Prostate gland (tissue), 2 donors: ENCODE results near the gene DOCK4. TPM values are rescaled to one million over a fixed set of nuclear protein-coding genes. Genes with fewer than 3 reads are reported as not detected.
"Not testable (repeated sequence)": the region's sequence is repeated elsewhere in the genome, so short reads cannot be mapped to it uniquely, and the experiment has no call there.

Experiments
- DNase-seq: peaks from one replicate; pipeline ENCODE4 v3.0.0-alpha.2; 2019; ENCODE audit warnings: low spot score
- H3K27ac ChIP-seq, 2 donors: fragments of 200-600 bp; sonication (generic); 2 replicates each; pipeline ENCODE4 v1.5.1; 2017 to 2019
- H3K27me3 ChIP-seq: fragments of 200-600 bp; sonication (generic); replicated peaks from 2 replicates; pipeline ENCODE4 v1.5.1; 2019; ENCODE audit not compliant: insufficient read depth
- H3K36me3 ChIP-seq, 2 donors: fragments of 200-600 bp; sonication (generic); 1 replicate in 1 of 2; 2 replicates in 1 of 2; pipeline versions ENCODE4 v1.5.1 to v1.8.1; 2017 to 2019
- H3K4me1 ChIP-seq: fragments of 200-600 bp; sonication (generic); replicated peaks from 2 replicates; pipeline ENCODE4 v1.5.1; 2019
- H3K4me3 ChIP-seq, 2 donors: fragments of 200-600 bp; sonication (generic); 2 replicates each; pipeline ENCODE4 v1.5.1; 2017 to 2019
- H3K9me3 ChIP-seq: fragments of 200-600 bp; sonication (generic); 2 replicates; pipeline ENCODE4 v1.5.1; 2017
- CTCF ChIP-seq, 4 experiments: fragments of 200-600 bp in 2 of 4; fragments of 450-650 bp in 2 of 4; sonication (generic) in 2 of 4; IDR thresholded peaks; 1 replicate in 3 of 4; 2 replicates in 1 of 4; pipeline ENCODE4 v1.5.1; 2016 to 2019; ENCODE audit warnings: antibody characterized with exemption in 4 of 4, mild to moderate bottlenecking in 2 of 4, moderate library complexity in 2 of 4
- POLR2A ChIP-seq: fragments of 450-650 bp; IDR thresholded peaks from one replicate; pipeline ENCODE4 v1.6.1; 2016; ENCODE audit warnings: antibody characterized with exemption, mild to moderate bottlenecking
- POLR2AphosphoS5 ChIP-seq: sonication (generic); formaldehyde crosslinking; IDR thresholded peaks from one replicate; pipeline ENCODE4 v1.6.1; 2017; ENCODE audit warnings: antibody characterized with exemption
- WGBS: methylation state at CpG from one replicate; pipeline ENCODE4 v1.1.5; 2018; 5-methylcytosine and 5-hydroxymethylcytosine counted together
- intact Hi-C: fragments of 100-400 bp; cut with DNase I; formaldehyde crosslinking; loops from one replicate; pipeline ENCODE4 v1.14.2; 2022
- total RNA-seq, 2 donors: library from RNA; depleted of rRNA; stranded (reverse); fragments of >200 nt; gene quantifications; one replicate each; pipeline ENCODE4 v1.1.0, GENCODE V29; 2016

DOCK4 gene
- total RNA-seq, 2 donors from 2014 or later = 21.8 to 37.4 TPM

GRCh38 chr7:111919164-111919563 lies 287.0 kb downstream of the DOCK4 start:
- 91% methylated on average over 2 of the region's 2 CpGs for WGBS

GRCh38 chr7:111918461-111918860 lies 287.7 kb downstream of the DOCK4 start:
- H3K4me3 ChIP-seq = no peak overlapping the region
- H3K9me3 ChIP-seq = no peaks in the 10 kb centered on the region
- intact Hi-C loops = no loop called here
- no peaks in the 10 kb centered on the region for H3K4me1 ChIP-seq
- H3K36me3 ChIP-seq = no peaks in the 10 kb centered on the region
- DNase-seq = no peak
- no peaks in the 10 kb centered on the region for H3K27me3 ChIP-seq
- WGBS = 90% methylated on average over 4 of the region's 4 CpGs
- H3K27ac ChIP-seq = no peak overlapping the region
- TF ChIP-seq POLR2A (no peak), CTCF (IDR thresholded peaks at IDR 0.05) (no peak), POLR2AphosphoS5 (no peak)

More at GRCh38 chr7:111919164-111919563, 287.0 kb downstream of the DOCK4 start:
- no peak for TF ChIP-seq POLR2A
- TF ChIP-seq CTCF (IDR thresholded peaks at IDR 0.05) = no peak
- no peak for TF ChIP-seq POLR2AphosphoS5
- DNase-seq = no peak
- Histone ChIP-seq H3K4me1 (no peaks in the 10 kb centered on the region), H3K36me3 (no peaks in the 10 kb centered on the region), H3K27me3 (no peaks in the 10 kb centered on the region), H3K4me3 (no peak overlapping the region), H3K9me3 (no peaks in the 10 kb centered on the region), H3K27ac (no peak overlapping the region)
- intact Hi-C loops = no loop called here

- intact Hi-C loops, H3K27ac ChIP-seq, H3K27me3 ChIP-seq, H3K9me3 ChIP-seq, H3K36me3 ChIP-seq, H3K4me3 ChIP-seq, H3K4me1 ChIP-seq, DNase-seq: not testable (repeated sequence)
- 97% methylated on average over 11 of the region's 11 CpGs for WGBS
Measured at GRCh38 chr7:111917404-111917803, 288.8 kb downstream of the DOCK4 start.

GRCh38 chr7:111914291-111914690 lies 291.9 kb downstream of the DOCK4 start:
- intact Hi-C loops = no loop called here
- WGBS = 95% methylated on average over 3 of the region's 3 CpGs
- no peak overlapping the region for H3K27ac ChIP-seq
- H3K36me3 ChIP-seq = no peaks in the 10 kb centered on the region
- H3K27me3 ChIP-seq = no peaks in the 10 kb centered on the region
- no peak for DNase-seq
- H3K4me3 ChIP-seq = no peak overlapping the region
- TF ChIP-seq POLR2AphosphoS5 (no peak), POLR2A (no peak), CTCF (IDR thresholded peaks at IDR 0.05) (no peak)
- no peaks in the 10 kb centered on the region for H3K4me1 ChIP-seq
- no peaks in the 10 kb centered on the region for H3K9me3 ChIP-seq

- Histone ChIP-seq H3K4me3 (no peak overlapping the region), H3K27me3 (no peaks in the 10 kb centered on the region), H3K9me3 (no peaks in the 10 kb centered on the region), H3K27ac (no peak overlapping the region), H3K4me1 (no peaks in the 10 kb centered on the region), H3K36me3 (no peaks in the 10 kb centered on the region)
- no peak for DNase-seq
- 71% methylated on average over 5 of the region's 5 CpGs for WGBS
- TF ChIP-seq CTCF (IDR thresholded peaks at IDR 0.05) (no peak), POLR2A (no peak), POLR2AphosphoS5 (no peak)
- intact Hi-C loops = no loop called here
Measured at GRCh38 chr7:111911166-111911961, 294.8 kb downstream of the DOCK4 start.
